GM15510 (cell line): ENCODE results near the gene DUSP22.

Source experiments
- POLR2A ChIP-seq: IDR thresholded peaks from 3 replicates; pipeline ENCODE4 v1.6.1; 2011; ENCODE audit warnings: borderline replicate concordance; ENCODE audit not compliant: insufficient read length; ENCODE audit errors: extremely low read depth

The DUSP22 gene

GRCh38 chr6:397056-397455 lies 104.8 kb downstream of the DUSP22 start:
- peak; percentile 11 for TF ChIP-seq POLR2A

- peak; percentile 29 for TF ChIP-seq POLR2A
Measured at GRCh38 chr6:397604-398003, 105.3 kb downstream of the DUSP22 start.

- TF ChIP-seq POLR2A: no peak
Measured at GRCh38 chr6:398065-398464, 105.8 kb downstream of the DUSP22 start.

- TF ChIP-seq POLR2A: peak; percentile 26
Measured at GRCh38 chr6:398558-399078, 106.3 kb downstream of the DUSP22 start.

- peak; percentile 56 for TF ChIP-seq POLR2A
Measured at GRCh38 chr6:399785-400534, 107.7 kb downstream of the DUSP22 start.

GRCh38 chr6:400815-401214 lies 108.5 kb downstream of the DUSP22 start:
- TF ChIP-seq POLR2A: no peak
